Trophoblast cell (in vitro differentiated cells and primary cell): Measurements from ENCODE around the gene SCD.

Experiments used
- DNase-seq, 2 donors: peaks; one replicate each; pipeline ENCODE4 v3.0.0-alpha.2; 2016
- H2AFZ ChIP-seq: 2 replicates; pipeline ENCODE4 v1.6.1; 2013; ENCODE audit warnings: low read length, moderate library complexity, mild to moderate bottlenecking; ENCODE audit not compliant: insufficient read depth, poor library complexity
- H2AK5ac ChIP-seq: 2 replicates; pipeline ENCODE4 v1.6.1; 2013; ENCODE audit warnings: mild to moderate bottlenecking, low read length
- H2BK120ac ChIP-seq: 2 replicates; pipeline ENCODE4 v1.6.1; 2013; ENCODE audit warnings: low read length, mild to moderate bottlenecking, moderate library complexity; ENCODE audit not compliant: insufficient read depth, poor library complexity
- H2BK12ac ChIP-seq: 2 replicates; pipeline ENCODE4 v1.6.1; 2013; ENCODE audit warnings: mild to moderate bottlenecking, low read length, moderate library complexity
- H2BK5ac ChIP-seq: 2 replicates; pipeline ENCODE4 v1.6.1; 2013; ENCODE audit warnings: low read length, low read depth, moderate library complexity, mild to moderate bottlenecking; ENCODE audit not compliant: poor library complexity
- H3K14ac ChIP-seq: 2 replicates; pipeline ENCODE4 v1.6.1; 2013; ENCODE audit warnings: mild to moderate bottlenecking, low read length
- H3K18ac ChIP-seq: 2 replicates; pipeline ENCODE4 v1.6.1; 2013; ENCODE audit warnings: mild to moderate bottlenecking, low read length
- H3K23ac ChIP-seq: 2 replicates; pipeline ENCODE4 v1.6.1; 2013; ENCODE audit warnings: low read length
- H3K27ac ChIP-seq: 2 replicates; pipeline ENCODE4 v1.5.1; 2013; ENCODE audit warnings: low read depth, mild to moderate bottlenecking, inconsistent platforms, low read length, moderate library complexity
- H3K27me3 ChIP-seq: 2 replicates; pipeline ENCODE4 v1.6.1; 2013; ENCODE audit warnings: inconsistent platforms, mild to moderate bottlenecking, low read length, moderate library complexity; ENCODE audit not compliant: insufficient read depth
- H3K36me3 ChIP-seq, 2 experiments: 1 replicate in 1 of 2; 2 replicates in 1 of 2; pipeline ENCODE4 v1.6.1; 2013; ENCODE audit warnings: low read length in 2 of 2, mild to moderate bottlenecking in 2 of 2, moderate library complexity in 1 of 2; ENCODE audit not compliant: insufficient read depth in 2 of 2, control insufficient read depth in 1 of 2
- H3K4ac ChIP-seq: 2 replicates; pipeline ENCODE4 v1.6.1; 2013; ENCODE audit warnings: low read depth, mild to moderate bottlenecking, low read length, moderate library complexity
- H3K4me1 ChIP-seq, 2 experiments: 1 replicate in 1 of 2; 2 replicates in 1 of 2; pipeline ENCODE4 v1.6.1; 2013; ENCODE audit warnings: low read length in 2 of 2, mild to moderate bottlenecking in 2 of 2, moderate library complexity in 1 of 2; ENCODE audit not compliant: insufficient read depth in 2 of 2, control insufficient read depth in 1 of 2
- H3K4me2 ChIP-seq: 2 replicates; pipeline ENCODE4 v1.6.1; 2013; ENCODE audit warnings: inconsistent platforms, mild to moderate bottlenecking, low read length, moderate library complexity
- H3K4me3 ChIP-seq: 2 replicates; pipeline ENCODE4 v1.5.1; 2013; ENCODE audit warnings: mild to moderate bottlenecking, low read depth, low read length, inconsistent platforms
- H3K79me1 ChIP-seq: one replicate; pipeline ENCODE4 v1.6.1; 2013; ENCODE audit warnings: low read length
- H3K79me2 ChIP-seq: 2 replicates; pipeline ENCODE4 v1.6.1; 2013; ENCODE audit warnings: low read length, mild to moderate bottlenecking; ENCODE audit not compliant: control insufficient read depth, insufficient read depth, poor library complexity
- H3K9ac ChIP-seq: 2 replicates; pipeline ENCODE4 v1.6.1; 2013; ENCODE audit warnings: mild to moderate bottlenecking, low read length
- H3K9me3 ChIP-seq: 2 replicates; pipeline ENCODE4 v1.6.1; 2013; ENCODE audit warnings: low read depth, mild to moderate bottlenecking, control low read depth, inconsistent platforms, low read length; ENCODE audit not compliant: insufficient read depth
- H4K12ac ChIP-seq: 2 replicates; pipeline ENCODE4 v1.6.1; 2013; ENCODE audit warnings: low read depth, mild to moderate bottlenecking, low read length, moderate library complexity
- H4K8ac ChIP-seq: 2 replicates; pipeline ENCODE4 v1.6.1; 2013; ENCODE audit warnings: low read depth, mild to moderate bottlenecking, low read length, moderate library complexity
- H4K91ac ChIP-seq: one replicate; pipeline ENCODE4 v1.6.1; 2013; ENCODE audit warnings: low read depth, mild to moderate bottlenecking, low read length, moderate library complexity
- WGBS: extraction: QIAGEN DNeasy Blood & Tissue Kit; methylation state at CpG from one replicate; pipeline ENCODE4 v1.1.7; 2013; ENCODE audit warnings: missing lambda C conversion rate; ENCODE audit not compliant: insufficient read length, insufficient coverage; ENCODE audit errors: extremely low coverage; 5-methylcytosine and 5-hydroxymethylcytosine counted together

Gene SCD

GRCh38 chr10:100364175-100364574, 17.1 kb downstream of the SCD start:
- peak overlapping the region; percentile 60 for H3K27ac ChIP-seq
- DNase-seq, result peak in 1 of 2 donors; percentile 39
- H2BK120ac ChIP-seq, result no peak overlapping the region
- no peaks in the 10 kb centered on the region for H3K27me3 ChIP-seq
- H3K4ac ChIP-seq, result no peak overlapping the region
- H3K18ac ChIP-seq, result no peak overlapping the region
- no peaks in the 10 kb centered on the region for H3K79me2 ChIP-seq
- no peak overlapping the region for H3K4me3 ChIP-seq
- H3K9me3 ChIP-seq, result peaks cover 2% of the 10 kb centered on the region
- no peak overlapping the region for H2AFZ ChIP-seq
- H3K14ac ChIP-seq, result no peak overlapping the region
- peaks cover 16% of the 10 kb centered on the region for H3K79me1 ChIP-seq
- no peak overlapping the region for H3K23ac ChIP-seq
- peaks cover 17 to 32% of the 10 kb centered on the region in 2 experiments for H3K36me3 ChIP-seq
- WGBS, result no CpG with 5 or more reads among the region's 3 CpGs
- H2BK12ac ChIP-seq, result no peak overlapping the region
- H4K91ac ChIP-seq, result no peak overlapping the region
- H3K4me2 ChIP-seq, result no peak overlapping the region
- no peak overlapping the region for H4K8ac ChIP-seq
- no peak overlapping the region for H2AK5ac ChIP-seq
- H4K12ac ChIP-seq, result no peak overlapping the region
- H3K9ac ChIP-seq, result no peak overlapping the region
- peaks cover 15 to 25% of the 10 kb centered on the region in 2 experiments for H3K4me1 ChIP-seq
- no peak overlapping the region for H2BK5ac ChIP-seq

DNA sequence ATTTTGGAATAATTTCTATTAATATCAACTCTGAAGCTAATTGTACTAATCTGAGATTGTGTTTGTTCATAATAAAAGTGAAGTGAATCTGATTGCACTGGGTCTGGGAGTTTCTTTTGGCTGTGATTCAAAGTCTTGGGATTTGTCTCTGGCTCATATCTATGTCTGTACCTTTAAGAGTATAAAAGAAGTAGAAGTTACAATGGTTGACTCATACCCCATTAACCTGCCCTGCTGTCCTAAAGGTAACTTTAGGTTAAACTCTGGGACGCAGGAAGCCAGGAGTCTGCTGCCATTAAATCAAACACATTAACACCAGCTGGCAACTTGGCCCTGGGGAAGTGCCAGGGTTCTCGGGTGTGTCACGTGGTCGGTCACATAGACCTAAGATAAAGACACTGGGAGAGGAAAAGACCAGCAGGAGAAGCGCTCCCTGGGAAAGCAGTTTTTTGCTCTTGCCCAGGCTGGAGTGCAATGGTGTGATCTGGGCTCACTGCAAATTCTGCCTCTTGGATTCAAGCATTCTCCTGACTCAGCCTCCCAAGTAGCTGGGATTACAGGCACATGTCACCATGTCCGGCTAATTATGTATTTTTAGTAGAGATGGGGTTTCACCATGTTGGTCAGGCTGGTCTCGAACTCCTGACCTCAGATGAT, 17.8 kb downstream of the SCD start:
- DNase-seq, result peak in 1 of 2 donors; percentile 77
- Histone ChIP-seq H4K8ac (no peak overlapping the region), H3K4me1 (peaks cover 13 to 19% of the 10 kb centered on the region in 2 experiments), H3K79me1 (peaks cover 17% of the 10 kb centered on the region), H2AK5ac (no peak overlapping the region), H2BK120ac (peak overlapping the region; percentile 4), H3K4ac (no peak overlapping the region), H2AFZ (no peak overlapping the region), H3K79me2 (no peaks in the 10 kb centered on the region), H3K18ac (no peak overlapping the region), H3K27me3 (no peaks in the 10 kb centered on the region), H3K36me3 (peaks cover 17 to 26% of the 10 kb centered on the region in 2 experiments), H3K27ac (peak overlapping the region; percentile 57), H3K4me3 (no peak overlapping the region), H3K4me2 (no peak overlapping the region), H3K14ac (no peak overlapping the region), H3K23ac (no peak overlapping the region), H4K91ac (no peak overlapping the region), H2BK5ac (peak overlapping the region; percentile 31), H3K9me3 (peaks cover 2% of the 10 kb centered on the region), H2BK12ac (peak overlapping the region; percentile 8), H3K9ac (no peak overlapping the region), H4K12ac (no peak overlapping the region)
- no CpG with 5 or more reads among the region's 7 CpGs for WGBS

GRCh38 chr10:100368721-100369120, 21.7 kb downstream of the SCD start:
- peaks cover 11 to 25% of the 10 kb centered on the region in 2 experiments for H3K4me1 ChIP-seq
- H3K27ac ChIP-seq, result no peak overlapping the region
- H3K79me1 ChIP-seq, result peaks cover 31% of the 10 kb centered on the region
- no peak overlapping the region for H2BK12ac ChIP-seq
- H2AK5ac ChIP-seq, result no peak overlapping the region
- no peak overlapping the region for H4K8ac ChIP-seq
- no peak overlapping the region for H2BK120ac ChIP-seq
- no peak overlapping the region for H3K9ac ChIP-seq
- H3K9me3 ChIP-seq, result no peaks in the 10 kb centered on the region
- no peak overlapping the region for H3K4ac ChIP-seq
- peaks cover 0 to under 1% of the 10 kb centered on the region in 2 experiments for H3K36me3 ChIP-seq
- peaks cover 8% of the 10 kb centered on the region for H3K79me2 ChIP-seq
- H3K23ac ChIP-seq, result no peak overlapping the region
- no peaks in the 10 kb centered on the region for H3K27me3 ChIP-seq
- H2AFZ ChIP-seq, result no peak overlapping the region
- no peak overlapping the region for H3K4me3 ChIP-seq
- H2BK5ac ChIP-seq, result no peak overlapping the region
- H3K14ac ChIP-seq, result no peak overlapping the region
- H3K18ac ChIP-seq, result no peak overlapping the region
- H3K4me2 ChIP-seq, result no peak overlapping the region
- H4K91ac ChIP-seq, result no peak overlapping the region
- no peak overlapping the region for H4K12ac ChIP-seq
- DNase-seq, result peak in 1 of 2 donors; percentile 72

- H4K12ac ChIP-seq, result no peak overlapping the region
- peak overlapping the region; percentile 65 for H3K14ac ChIP-seq
- no peak overlapping the region for H3K23ac ChIP-seq
- H3K36me3 ChIP-seq, result no peaks in the 10 kb centered on the region
- H4K8ac ChIP-seq, result peak overlapping the region; percentile 74
- peak overlapping the region; percentile 84 for H2BK120ac ChIP-seq
- H3K18ac ChIP-seq, result peak overlapping the region; percentile 78
- no peak overlapping the region for H3K9ac ChIP-seq
- peaks cover 8 to 26% of the 10 kb centered on the region in 2 experiments for H3K4me1 ChIP-seq
- peak overlapping the region; percentile 90 for H2BK12ac ChIP-seq
- peaks cover 38% of the 10 kb centered on the region for H3K79me1 ChIP-seq
- H3K4ac ChIP-seq, result peak overlapping the region; percentile 21
- peak overlapping the region; percentile 78 for H2BK5ac ChIP-seq
- H2AK5ac ChIP-seq, result peak overlapping the region; percentile 53
- no peak overlapping the region for H3K4me3 ChIP-seq
- peak overlapping the region; percentile 93 for H3K27ac ChIP-seq
- peak overlapping the region; percentile 5 for H2AFZ ChIP-seq
- peak overlapping the region; percentile 88 for H4K91ac ChIP-seq
- H3K79me2 ChIP-seq, result peaks cover 12% of the 10 kb centered on the region
- no peaks in the 10 kb centered on the region for H3K9me3 ChIP-seq
- H3K4me2 ChIP-seq, result peak overlapping the region; percentile 32
- DNase-seq, result peak; percentile 98 to 99
- no CpG with 5 or more reads among the region's 12 CpGs for WGBS
- no peaks in the 10 kb centered on the region for H3K27me3 ChIP-seq
These were observed 23.9 kb downstream of the SCD start for GRCh38 chr10:100370714-100371481.
